Measurements from ENCODE around the gene ESRRA.
"Not testable (repeated sequence)": the region's sequence is repeated elsewhere in the genome, so short reads cannot be mapped to it uniquely, and the experiment has no call there.

ESRRA gene

GRCh38 chr11:64292460-64293254 lies 12.7 kb upstream of the ESRRA start:
- DNase-seq: no peak

- DNase-seq: no peak
Measured at GRCh38 chr11:64294774-64295173, 10.6 kb upstream of the ESRRA start.

- DNase-seq: no peak
Measured at GRCh38 chr11:64295760-64296159, 9.6 kb upstream of the ESRRA start.

- no peak for DNase-seq
Measured at GRCh38 chr11:64296236-64296635, 9.1 kb upstream of the ESRRA start.

GRCh38 chr11:64296830-64297698 lies 8.3 kb upstream of the ESRRA start:
- DNase-seq: no peak

GRCh38 chr11:64297699-64298358 lies 7.5 kb upstream of the ESRRA start:
- DNase-seq: no peak

GRCh38 chr11:64298966-64299846 lies 6.1 kb upstream of the ESRRA start:
- DNase-seq: no peak

GRCh38 chr11:64299847-64300648 lies 5.3 kb upstream of the ESRRA start, which contains the start of gene CATSPERZ:
CATSPERZ (plus strand) TSS chr11:64300358; CDS start chr11:64300411, 53 bp downstream.
- no peak for DNase-seq

- DNase-seq: no peak
Measured at GRCh38 chr11:64303109-64304031, 2.0 kb upstream of the ESRRA start.

GRCh38 chr11:64304032-64304315 lies 1.4 kb upstream of the ESRRA start:
- DNase-seq: no peak

- DNase-seq: peak; percentile 90 to 92
Measured at GRCh38 chr11:64304316-64305072, 830 bp upstream of the ESRRA start.

- peak; percentile 71 to 80 for DNase-seq
Measured at GRCh38 chr11:64305691-64306562, 603 bp downstream of the ESRRA start.

- DNase-seq: no peak
Measured at GRCh38 chr11:64306563-64306875, 1.2 kb downstream of the ESRRA start.

- no peak for DNase-seq
Measured at GRCh38 chr11:64306876-64307622, 1.7 kb downstream of the ESRRA start.

- DNase-seq: not testable (repeated sequence)
Measured at GRCh38 chr11:64307795-64308194, 2.5 kb downstream of the ESRRA start.

GRCh38 chr11:64312947-64313346 lies 7.6 kb downstream of the ESRRA start:
- DNase-seq: no peak

- no peak for DNase-seq
Measured at GRCh38 chr11:64313491-64314145, 8.3 kb downstream of the ESRRA start.
